ENCODE results near the gene PXMP4.

The PXMP4 gene

DNA sequence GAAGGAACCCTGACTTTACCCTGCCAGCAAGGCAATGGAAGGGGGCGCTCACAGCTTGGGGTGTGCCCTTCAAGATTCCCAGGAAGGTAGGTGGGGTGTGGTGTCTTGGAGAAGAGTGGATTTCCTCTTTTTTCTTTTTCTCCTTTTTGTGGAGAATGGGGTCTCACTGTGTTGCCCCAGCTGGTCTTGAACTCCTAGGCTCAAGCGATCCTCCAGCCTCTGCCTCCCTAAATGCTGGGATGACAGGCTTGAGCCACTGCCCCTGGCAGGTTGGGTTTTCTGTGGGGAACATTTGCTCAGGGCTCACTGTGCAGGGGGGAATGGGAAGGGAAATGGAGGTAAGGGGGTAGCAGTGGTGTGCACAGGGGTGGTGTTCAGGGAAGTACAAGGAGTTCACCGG, 7.7 kb upstream of the PXMP4 start:
- H3K4me3 Mint-ChIP-seq = no peak overlapping the region

DNA sequence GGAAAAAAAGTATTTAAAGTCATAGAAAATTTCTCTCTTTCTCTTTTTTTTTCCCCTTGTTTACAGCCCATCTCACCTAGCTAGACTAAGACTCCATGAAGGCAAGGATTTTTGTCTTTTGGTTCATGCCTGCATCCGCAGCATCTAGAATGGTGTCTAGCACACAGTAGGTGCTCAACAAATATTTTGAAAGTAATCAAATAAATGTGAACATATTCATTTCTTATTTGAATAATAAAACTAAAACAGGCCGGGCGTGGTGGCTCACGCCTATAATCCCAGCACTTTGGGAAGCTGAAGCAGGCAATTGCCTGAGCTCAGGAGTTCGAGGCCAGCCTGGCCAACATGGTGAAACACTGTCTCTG, 7.0 kb upstream of the PXMP4 start:
- Mint-ChIP-seq H3K4me3 (no peak overlapping the region), H3K4me1 (ENCODE audit: low read depth in 2 of 2) (peaks cover 4% of the 10 kb centered on the region in 2 donors), H3K27ac (no peak overlapping the region), H3K27me3 (no peaks in the 10 kb centered on the region), H3K9me3 (no peaks in the 10 kb centered on the region), H3K36me3 (ENCODE audit: insufficient read depth) (peaks cover 4% of the 10 kb centered on the region)
- ATAC-seq (replicated peaks) = no peak
- no peak for DNase-seq

More for the DNA sequence above, 7.7 kb upstream of the PXMP4 start:
- no peak for DNase-seq
- Mint-ChIP-seq H3K27me3 (no peaks in the 10 kb centered on the region), H3K4me1 (ENCODE audit: low read depth in 2 of 2) (peaks cover 8% of the 10 kb centered on the region in 2 donors), H3K27ac (peak overlapping the region in 1 of 2 donors; percentile 66), H3K9me3 (no peaks in the 10 kb centered on the region), H3K36me3 (ENCODE audit: insufficient read depth) (peaks cover 6% of the 10 kb centered on the region)
- no peak for ATAC-seq (replicated peaks)

DNA sequence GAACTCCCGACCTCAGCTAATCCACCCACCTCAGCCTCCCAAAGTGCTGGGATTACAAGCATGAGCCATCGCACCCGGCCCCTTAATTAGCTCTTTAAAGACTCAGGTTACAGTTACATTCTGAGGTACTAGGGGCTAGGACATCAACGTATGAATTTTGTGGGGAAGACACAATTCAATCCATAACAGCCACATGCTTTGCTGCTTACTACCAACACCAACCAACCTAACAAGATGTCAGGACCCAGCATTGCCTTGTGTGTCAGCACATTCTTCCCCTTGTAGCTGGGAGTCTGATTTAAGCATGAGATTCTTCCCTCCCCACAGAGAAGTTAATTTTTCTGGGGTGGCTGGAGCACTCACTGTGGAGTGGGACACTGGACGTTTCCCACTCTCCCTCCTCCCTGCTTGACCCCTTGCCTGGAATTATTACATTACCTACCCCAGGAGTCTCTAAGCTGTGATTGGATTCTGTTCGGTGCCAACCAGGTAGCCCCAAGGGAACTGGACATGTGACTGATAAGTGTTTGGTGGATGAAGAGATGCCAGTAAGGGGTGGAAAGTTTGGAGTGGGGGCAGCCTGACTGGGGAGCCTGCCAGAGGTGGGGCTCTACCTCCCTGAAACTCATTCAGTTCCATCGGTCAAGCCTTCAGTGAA, 5.6 kb upstream of the PXMP4 start:
- ATAC-seq (replicated peaks) (no peak), DNase-seq (no peak)
- Mint-ChIP-seq H3K27me3 (no peaks in the 10 kb centered on the region), H3K36me3 (ENCODE audit: insufficient read depth) (no peaks in the 10 kb centered on the region), H3K27ac (no peak overlapping the region), H3K4me1 (ENCODE audit: low read depth in 2 of 2) (peaks cover 3 to 5% of the 10 kb centered on the region in 2 donors), H3K9me3 (no peaks in the 10 kb centered on the region), H3K4me3 (no peak overlapping the region)

DNA sequence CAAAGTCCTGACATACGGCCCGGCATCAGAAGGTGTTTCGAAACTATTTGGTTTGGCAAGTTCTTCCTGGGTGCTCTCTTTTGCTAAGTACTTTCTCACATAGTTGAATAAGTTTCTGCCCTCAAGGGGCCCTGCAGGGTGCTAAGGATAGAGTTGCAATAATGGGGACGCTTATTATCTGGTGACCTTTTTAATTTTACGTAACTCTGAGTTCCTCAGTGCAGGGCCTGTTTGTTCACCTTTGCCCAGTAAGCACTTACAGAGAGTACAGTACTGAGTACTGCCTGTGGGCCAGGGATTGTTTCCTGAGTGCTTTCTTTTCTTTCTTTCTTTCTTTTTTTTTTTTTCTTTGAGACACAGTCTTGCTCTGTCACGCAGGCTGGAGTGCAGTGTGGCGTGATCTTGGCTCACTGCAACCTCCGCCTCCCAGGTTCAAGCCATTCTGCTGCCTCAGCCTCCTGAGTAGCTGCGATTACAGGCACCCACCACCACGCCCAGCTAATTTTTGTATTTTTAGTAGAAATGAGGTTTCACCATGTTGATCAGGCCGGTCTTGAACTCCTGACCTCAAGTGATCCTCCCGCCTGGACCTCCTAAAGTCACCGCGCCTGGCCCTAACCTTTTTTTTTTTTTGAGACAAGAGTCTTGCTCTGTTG, 4.5 kb upstream of the PXMP4 start:
- Mint-ChIP-seq H3K4me1 (ENCODE audit: low read depth in 2 of 2) (peaks cover 7 to 10% of the 10 kb centered on the region in 2 donors), H3K27me3 (no peaks in the 10 kb centered on the region), H3K4me3 (no peak overlapping the region), H3K36me3 (ENCODE audit: insufficient read depth) (peaks cover 9% of the 10 kb centered on the region), H3K9me3 (no peaks in the 10 kb centered on the region), H3K27ac (no peak overlapping the region)
- no peak for ATAC-seq (replicated peaks)
- no peak for DNase-seq

DNA sequence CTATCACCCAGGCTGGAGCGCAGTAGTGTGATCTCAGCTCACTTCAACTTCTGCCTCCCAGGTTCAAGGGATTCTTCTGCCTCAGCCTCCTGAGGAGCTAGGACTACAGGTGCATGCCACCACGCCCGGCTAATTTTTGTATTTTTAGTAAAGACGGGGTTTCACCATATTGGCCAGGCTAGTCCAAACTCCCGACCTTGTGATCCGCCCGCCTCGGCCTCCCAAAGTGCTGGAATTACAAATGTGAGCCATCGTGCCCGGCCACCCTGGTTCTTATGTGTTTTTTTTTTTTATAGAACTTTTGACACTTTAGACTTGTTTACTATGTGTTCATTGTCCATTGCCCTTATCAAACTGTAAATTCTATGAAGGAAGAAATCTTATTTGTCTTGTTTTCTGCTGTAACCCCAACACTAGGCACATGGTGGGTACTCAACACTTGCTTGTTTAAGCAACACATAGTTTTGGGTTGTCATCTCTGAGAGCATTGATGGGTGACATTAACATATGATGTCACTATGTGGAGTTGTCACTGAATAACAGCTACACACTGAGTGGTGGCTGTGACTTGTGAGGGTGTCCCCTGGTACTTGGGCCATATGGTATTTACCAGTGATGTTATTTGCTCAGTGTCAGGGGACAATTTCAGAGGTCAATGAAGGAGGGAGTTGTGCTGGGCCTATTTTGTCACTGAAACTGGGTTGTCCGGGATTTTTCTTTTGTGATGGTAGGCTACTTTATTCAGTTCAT, 1.5 kb upstream of the PXMP4 start:
- no peak for ATAC-seq (replicated peaks)
- Mint-ChIP-seq H3K4me3 (peak overlapping the region; percentile 71 to 74), H3K4me1 (ENCODE audit: low read depth in 2 of 2) (peaks cover 17 to 18% of the 10 kb centered on the region in 2 donors), H3K9me3 (no peaks in the 10 kb centered on the region), H3K27ac (peak overlapping the region; percentile 25 to 62), H3K27me3 (no peaks in the 10 kb centered on the region), H3K36me3 (ENCODE audit: insufficient read depth) (peaks cover 12% of the 10 kb centered on the region)
- DNase-seq = no peak

DNA sequence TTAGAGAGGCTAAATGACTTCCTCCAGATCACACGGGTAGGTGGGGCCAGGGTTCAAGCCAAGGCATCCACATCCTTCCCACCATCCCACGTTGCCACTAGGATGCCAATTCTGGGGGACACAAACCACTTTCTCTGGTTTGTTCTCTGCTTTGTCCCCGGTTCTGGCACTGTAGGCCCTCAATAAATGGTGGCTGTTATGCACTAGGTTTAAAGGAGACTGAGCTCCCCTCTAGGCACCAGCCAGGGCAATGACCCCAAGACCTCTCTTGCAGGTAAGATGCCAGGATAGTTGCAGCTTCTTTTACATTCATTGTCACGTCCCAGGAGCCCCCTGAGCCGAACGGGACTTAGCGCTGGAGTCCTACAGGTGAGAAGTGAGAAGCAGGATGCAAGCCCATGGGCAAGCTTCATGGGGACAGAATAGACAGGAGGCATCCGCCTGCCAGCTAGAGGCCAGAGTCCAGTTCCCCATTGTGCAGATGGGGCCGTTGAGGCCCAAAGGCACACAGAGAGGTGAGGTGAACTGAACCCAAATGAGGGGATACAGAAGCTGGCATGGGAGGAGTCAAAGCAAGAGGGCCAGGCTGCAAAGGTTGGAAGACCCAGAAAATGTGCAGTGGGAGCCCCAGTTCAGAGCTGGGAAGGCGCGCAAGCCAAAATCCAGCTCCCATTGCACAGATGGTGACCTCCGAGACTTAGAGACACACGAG, 677 bp downstream of the PXMP4 start:
- no peaks in the 10 kb centered on the region for H3K9me3 Mint-ChIP-seq
- H3K27ac Mint-ChIP-seq = peak overlapping the region; percentile 62 to 81
- no peaks in the 10 kb centered on the region for H3K27me3 Mint-ChIP-seq
- peaks cover 18 to 21% of the 10 kb centered on the region in 2 donors for H3K4me1 Mint-ChIP-seq (ENCODE audit: low read depth in 2 of 2)
- peak overlapping the region; percentile 71 to 74 for H3K4me3 Mint-ChIP-seq
- DNase-seq (peak in 1 of 3 experiments; percentile 5), ATAC-seq (replicated peaks) (no peak)
- H3K36me3 Mint-ChIP-seq (ENCODE audit: insufficient read depth) = peaks cover 20% of the 10 kb centered on the region

DNA sequence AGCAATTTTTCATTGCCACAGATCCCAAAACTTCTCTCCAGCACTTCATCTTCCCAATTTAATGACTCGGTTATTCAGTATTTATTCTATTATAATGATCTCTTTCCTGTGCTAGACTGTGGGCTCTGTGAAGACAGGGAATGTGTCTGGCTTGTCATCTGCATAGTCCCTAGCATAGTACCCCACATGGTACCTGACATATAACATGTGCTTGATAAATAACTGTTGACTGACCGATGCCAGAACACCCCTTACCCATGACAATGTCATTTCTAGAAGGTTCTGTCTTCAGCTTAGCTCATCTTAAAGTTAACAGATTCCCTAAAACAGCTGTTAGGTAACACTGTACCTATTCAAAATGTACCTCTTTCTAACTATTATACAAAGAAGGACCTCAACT, 3.6 kb downstream of the PXMP4 start:
- Mint-ChIP-seq H3K4me3 (no peak overlapping the region), H3K27me3 (no peaks in the 10 kb centered on the region), H3K9me3 (no peaks in the 10 kb centered on the region), H3K4me1 (ENCODE audit: low read depth in 2 of 2) (peaks cover 20 to 21% of the 10 kb centered on the region in 2 donors), H3K36me3 (ENCODE audit: insufficient read depth) (peaks cover 39% of the 10 kb centered on the region), H3K27ac (no peak overlapping the region)
- ATAC-seq (replicated peaks) (no peak), DNase-seq (no peak)

DNA sequence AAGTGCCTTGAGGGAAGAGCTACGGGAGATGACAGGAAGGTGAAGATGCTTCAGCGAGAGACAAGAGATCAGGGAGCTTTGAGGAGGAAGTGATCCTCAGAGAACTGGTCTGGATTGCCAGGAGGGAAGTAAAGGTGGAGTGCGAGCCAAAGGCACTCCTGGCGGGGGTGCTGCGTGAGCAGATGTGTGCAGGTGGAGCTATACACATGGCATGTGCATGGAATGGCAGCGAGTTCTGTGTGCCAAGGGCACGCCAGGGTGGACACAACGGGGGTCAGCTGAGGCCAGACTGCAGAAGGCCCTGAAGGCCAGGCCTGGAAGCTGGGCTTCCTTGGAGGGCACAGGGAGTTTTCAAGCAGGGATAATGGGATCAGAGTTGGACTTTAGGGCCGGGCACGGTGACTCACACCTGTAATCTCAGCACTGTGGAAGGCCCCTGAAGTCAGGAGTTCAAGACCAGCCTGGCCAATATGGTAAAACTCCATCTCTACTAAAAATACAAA, 6.2 kb downstream of the PXMP4 start:
- no peak overlapping the region for H3K4me3 Mint-ChIP-seq
- H3K4me1 Mint-ChIP-seq (ENCODE audit: low read depth in 2 of 2) = peaks cover 5 to 10% of the 10 kb centered on the region in 2 donors
- H3K9me3 Mint-ChIP-seq = no peaks in the 10 kb centered on the region
- H3K36me3 Mint-ChIP-seq (ENCODE audit: insufficient read depth) = peaks cover 34% of the 10 kb centered on the region
- ATAC-seq (replicated peaks) (no peak), DNase-seq (no peak)
- H3K27me3 Mint-ChIP-seq = no peaks in the 10 kb centered on the region
- H3K27ac Mint-ChIP-seq = no peak overlapping the region

DNA sequence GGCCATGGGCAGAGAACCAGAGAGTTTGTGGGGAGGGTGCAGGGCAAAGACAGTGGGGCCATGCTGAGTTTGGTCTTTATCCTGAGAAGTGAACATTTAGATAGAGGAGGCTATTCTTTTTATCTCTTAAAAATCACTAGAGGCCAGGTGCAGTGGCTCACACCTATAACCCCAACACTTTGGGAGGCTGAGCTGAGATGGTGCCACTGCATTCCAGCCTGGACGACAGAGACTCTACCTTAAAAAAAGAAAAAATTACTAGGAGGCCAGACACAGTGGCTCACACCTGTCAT, 8.7 kb downstream of the PXMP4 start:
- Mint-ChIP-seq H3K4me3 (no peak overlapping the region), H3K27me3 (no peaks in the 10 kb centered on the region), H3K4me1 (ENCODE audit: low read depth in 2 of 2) (peaks cover 3 to 6% of the 10 kb centered on the region in 2 donors), H3K9me3 (no peaks in the 10 kb centered on the region), H3K36me3 (ENCODE audit: insufficient read depth) (peaks cover 47% of the 10 kb centered on the region), H3K27ac (no peak overlapping the region)
- no peak for DNase-seq
- ATAC-seq (replicated peaks) = no peak

DNA sequence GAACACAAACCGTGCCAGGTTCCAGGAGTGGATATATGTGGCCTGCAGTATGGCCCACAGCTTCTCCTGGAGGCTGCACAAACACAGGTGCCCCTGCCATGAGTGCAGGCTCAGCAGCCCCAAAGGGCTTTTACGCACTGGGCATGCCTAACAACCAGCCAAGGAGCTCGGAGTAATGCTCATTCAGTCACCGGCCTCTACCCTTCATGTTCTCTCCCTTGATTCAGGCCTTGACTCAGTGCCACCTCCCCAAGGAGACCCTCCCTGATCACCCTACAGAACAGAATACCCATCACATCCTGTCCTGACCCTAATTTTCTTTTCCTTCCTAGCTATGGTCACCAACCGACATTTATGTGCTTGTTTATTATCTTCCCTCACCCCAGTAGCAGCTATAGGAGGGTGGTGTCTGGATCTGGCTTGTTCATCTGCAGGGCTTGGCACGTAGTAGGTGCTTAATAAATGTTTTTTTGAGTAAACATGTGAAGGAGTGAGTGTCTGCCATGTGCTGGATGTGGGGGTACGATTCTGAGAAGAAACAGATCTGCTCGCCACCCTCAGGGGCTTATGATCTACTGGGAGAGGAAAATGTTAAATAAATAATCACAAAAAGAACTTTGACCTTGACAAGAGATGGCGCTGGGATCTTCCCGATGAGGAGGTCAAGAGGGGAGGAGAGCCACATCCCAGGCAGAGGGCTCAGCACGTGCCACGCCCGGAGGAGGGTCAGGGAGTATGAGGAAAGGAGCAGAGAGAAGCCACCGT, 9.2 kb downstream of the PXMP4 start:
- H3K4me1 Mint-ChIP-seq (ENCODE audit: low read depth in 2 of 2) = peaks cover 0 to 6% of the 10 kb centered on the region in 2 donors
- H3K27me3 Mint-ChIP-seq = no peaks in the 10 kb centered on the region
- H3K27ac Mint-ChIP-seq = no peak overlapping the region
- H3K36me3 Mint-ChIP-seq (ENCODE audit: insufficient read depth) = peaks cover 46% of the 10 kb centered on the region
- no peak overlapping the region for H3K4me3 Mint-ChIP-seq
- no peaks in the 10 kb centered on the region for H3K9me3 Mint-ChIP-seq
- DNase-seq (no peak), ATAC-seq (replicated peaks) (no peak)

DNA sequence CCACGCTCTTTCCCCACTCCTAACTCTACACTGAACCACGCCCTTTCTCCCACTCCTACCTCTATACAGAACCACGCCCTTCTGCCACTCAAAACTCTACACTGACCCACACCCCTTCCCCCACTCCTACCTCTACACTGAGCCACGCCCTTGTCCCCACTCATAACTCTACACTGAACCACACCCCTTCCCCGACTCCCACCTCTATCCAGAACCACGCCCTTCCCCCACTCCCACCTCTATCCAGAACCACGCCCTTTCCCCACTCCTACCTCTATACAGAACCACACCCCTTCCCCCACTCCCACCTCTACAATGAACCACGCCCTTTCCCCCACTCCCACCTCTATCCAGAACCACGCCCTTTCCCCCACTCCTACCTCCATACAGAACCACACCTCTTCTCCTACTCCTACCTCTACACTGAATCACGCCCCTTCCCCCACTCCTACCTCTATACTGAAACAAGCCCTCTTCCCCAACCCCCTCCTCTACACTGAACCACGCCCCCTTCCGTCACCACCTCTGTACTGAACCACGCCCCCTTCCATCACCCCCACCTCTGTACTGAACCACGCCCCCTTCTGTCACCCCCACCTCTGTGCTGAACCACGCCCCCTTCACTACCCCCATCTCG, 10.1 kb downstream of the PXMP4 start:
- H3K27me3 Mint-ChIP-seq = no peaks in the 10 kb centered on the region
- no peak overlapping the region for H3K4me3 Mint-ChIP-seq
- peaks cover 0 to 6% of the 10 kb centered on the region in 2 donors for H3K4me1 Mint-ChIP-seq (ENCODE audit: low read depth in 2 of 2)
- H3K36me3 Mint-ChIP-seq (ENCODE audit: insufficient read depth) = peaks cover 43% of the 10 kb centered on the region
- no peak for DNase-seq
- no peak for ATAC-seq (replicated peaks)
- no peaks in the 10 kb centered on the region for H3K9me3 Mint-ChIP-seq
- peak overlapping the region; percentile 35 to 70 for H3K27ac Mint-ChIP-seq

DNA sequence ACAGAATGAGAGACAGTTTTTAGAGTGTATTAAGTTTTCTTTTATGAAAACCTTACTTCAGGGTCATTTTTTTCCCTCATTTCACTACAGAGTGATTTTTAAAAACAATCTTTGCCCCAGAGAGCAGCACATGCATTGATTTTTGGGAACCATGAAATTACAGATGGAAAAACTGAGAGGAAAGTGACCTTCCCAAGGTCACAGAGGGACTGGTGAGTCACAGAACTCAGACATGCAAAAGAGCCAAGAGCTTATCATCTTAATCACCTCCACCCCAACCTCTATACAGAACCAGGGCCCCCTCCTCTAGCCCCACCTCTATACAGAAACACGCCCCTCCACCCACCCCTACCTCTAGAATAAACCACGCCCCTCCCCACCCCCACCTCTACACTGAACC, 10.7 kb downstream of the PXMP4 start:
- Mint-ChIP-seq H3K36me3 (ENCODE audit: insufficient read depth) (peaks cover 38% of the 10 kb centered on the region), H3K27ac (no peak overlapping the region), H3K9me3 (no peaks in the 10 kb centered on the region), H3K4me3 (no peak overlapping the region), H3K27me3 (no peaks in the 10 kb centered on the region), H3K4me1 (ENCODE audit: low read depth in 2 of 2) (peaks cover 0 to 6% of the 10 kb centered on the region in 2 donors)
- DNase-seq (no peak), ATAC-seq (replicated peaks) (no peak)

Measured in effector memory CD8-positive, alpha-beta T cell (primary cell).